HCT116 (cell line): ENCODE data around the gene MUC5B. TPM values are rescaled to one million over a fixed set of nuclear protein-coding genes. Genes with fewer than 3 reads are reported as not detected.

ENCODE experiments used
- ATAC-seq: fragments of 200-7000 bp; cut with Tn5 transposase; 2 replicates; pipeline ENCODE4 v1.9.1; 2020; ENCODE audit warnings: mild to moderate bottlenecking, moderate library complexity
- BruUV-seq: library from RNA; stranded (reverse); fragments of 400-500 nt; replicated peaks from 2 replicates; lab custom pipeline; 2021; lab: Mats Ljungman, UMichigan
- CTCF ChIA-PET: fragments of 300-600 bp; sonication (Branson Sonifier 250); formaldehyde crosslinking; loops from one replicate; lab custom pipeline; 2021; ENCODE audit warnings: antibody characterized with exemption; lab: Charles Lee
- POLR2A ChIA-PET: fragments of 300-600, 350-600 bp; sonication (Branson Sonifier 250); formaldehyde crosslinking; loops from one replicate; lab custom pipeline; 2021; ENCODE audit warnings: antibody characterized with exemption; lab: Charles Lee
- RAD21 ChIA-PET, 2 experiments: fragments of 300-600 bp; sonication (Branson Sonifier 250); formaldehyde crosslinking; loops; one replicate each; lab custom pipeline; 2023; ENCODE audit warnings: low total read pairs in 2 of 2; ENCODE audit not compliant: uncharacterized antibody in 2 of 2, unreplicated experiment in 2 of 2, low non-redundant PET in 1 of 2; lab: Charles Lee
- DNase-seq: peaks from one replicate; pipeline ENCODE4 v3.0.0-alpha.2; 2010; ENCODE audit warnings: low read depth, low spot score
- H2AFZ ChIP-seq: fragments of 200-600 bp; shearing (Covaris generic), sonication (generic); 2 replicates; pipeline ENCODE4 v1.6.1; 2017; ENCODE audit warnings: low read depth, mixed run types, mixed read lengths, antibody characterized with exemption, low read length; ENCODE audit not compliant: poor library complexity, severe bottlenecking
- H3K27ac ChIP-seq: 2 replicates; pipeline ENCODE4 v1.5.1; 2012; ENCODE audit warnings: low read depth, low read length
- H3K27me3 ChIP-seq: fragments of 200-600 bp; sonication (generic); 2 replicates; pipeline ENCODE4 v1.6.1; 2016; ENCODE audit warnings: mixed run types, low read length, mixed read lengths; ENCODE audit not compliant: insufficient read depth
- H3K36me3 ChIP-seq, 2 experiments: fragments of 200-500 bp in 1 of 2; fragments of 200-600 bp in 1 of 2; sonication (Bioruptor generic) in 1 of 2; sonication (generic) in 1 of 2; 2 replicates each; pipeline versions ENCODE4 v1.5.1 to v1.6.1; 2014 to 2016; ENCODE audit warnings: low read length in 2 of 2, inconsistent platforms in 1 of 2, mixed read lengths in 1 of 2, mixed run types in 1 of 2; ENCODE audit not compliant: insufficient read depth in 2 of 2, control insufficient read depth in 1 of 2
- H3K4me1 ChIP-seq, 2 experiments: fragments of 200-600 bp in 1 of 2; sonication (generic) in 1 of 2; 2 replicates each; pipeline versions ENCODE4 v1.5.1 to v1.6.1; 2012 to 2017; ENCODE audit warnings: low read length in 2 of 2, inconsistent platforms in 1 of 2, mild to moderate bottlenecking in 1 of 2, mixed read lengths in 1 of 2, mixed run types in 1 of 2, moderate library complexity in 1 of 2; ENCODE audit not compliant: insufficient read depth in 2 of 2, control insufficient read depth in 1 of 2
- H3K4me2 ChIP-seq: fragments of 200-600 bp; sonication (generic); 2 replicates; pipeline ENCODE4 v1.6.1; 2017; ENCODE audit warnings: mixed run types, low read length, mixed read lengths
- H3K4me3 ChIP-seq, 2 experiments: fragments of 200-600 bp in 1 of 2; sonication (generic) in 1 of 2; replicated peaks in 1 of 2; 2 replicates each; pipeline ENCODE4 v1.5.1; 2011 to 2016; ENCODE audit warnings: low read length in 2 of 2, control low read depth in 1 of 2, low read depth in 1 of 2, mild to moderate bottlenecking in 1 of 2, mixed read lengths in 1 of 2, mixed run types in 1 of 2
- H3K79me2 ChIP-seq: fragments of 200-600 bp; sonication (generic); 2 replicates; pipeline ENCODE4 v1.6.1; 2017; ENCODE audit warnings: mild to moderate bottlenecking, mixed run types, low read length, moderate library complexity, mixed read lengths; ENCODE audit not compliant: insufficient read depth
- H3K9ac ChIP-seq: fragments of 200-600 bp; sonication (generic); 2 replicates; pipeline ENCODE4 v1.6.1; 2016; ENCODE audit warnings: low read length, mixed read lengths
- H3K9me2 ChIP-seq: fragments of 200-600 bp; sonication (generic), shearing (Covaris generic); 2 replicates; pipeline ENCODE4 v1.6.1; 2017; ENCODE audit warnings: mixed run types, mild to moderate bottlenecking, moderate library complexity; ENCODE audit not compliant: insufficient read depth
- H3K9me3 ChIP-seq, 2 experiments: fragments of 200-500 bp in 1 of 2; fragments of 200-600 bp in 1 of 2; sonication (Bioruptor generic) in 1 of 2; sonication (generic) in 1 of 2; 2 replicates each; pipeline ENCODE4 v1.6.1; 2014 to 2017; ENCODE audit warnings: low read length in 2 of 2, mixed read lengths in 2 of 2, inconsistent platforms in 1 of 2, low read depth in 1 of 2, mild to moderate bottlenecking in 1 of 2, mixed run types in 1 of 2, moderate library complexity in 1 of 2; ENCODE audit not compliant: control insufficient read depth in 1 of 2, insufficient read depth in 1 of 2
- H4K20me1 ChIP-seq: fragments of 200-600 bp; sonication (generic), shearing (Covaris generic); 2 replicates; pipeline ENCODE4 v1.6.1; 2017; ENCODE audit warnings: mixed run types, mild to moderate bottlenecking, moderate library complexity; ENCODE audit not compliant: insufficient read depth
- CEBPB ChIP-seq: IDR thresholded peaks from 2 replicates; pipeline ENCODE4 v1.6.1; 2012; ENCODE audit warnings: low read depth
- CTCF ChIP-seq, 3 experiments: fragments of 200-600 bp in 1 of 3; sonication (generic) in 1 of 3; IDR thresholded peaks in 2 of 3; conservative IDR thresholded peaks in 1 of 3; 2 replicates each; pipeline ENCODE4 v1.5.1; 2012 to 2017; ENCODE audit warnings: low read depth in 2 of 3, low read length in 2 of 3, antibody characterized with exemption in 1 of 3, borderline replicate concordance in 1 of 3, control low read depth in 1 of 3, mild to moderate bottlenecking in 1 of 3, mixed read lengths in 1 of 3, mixed run types in 1 of 3, moderate library complexity in 1 of 3; ENCODE audit not compliant: insufficient read depth in 1 of 3
- POLR2A ChIP-seq: IDR thresholded peaks from 2 replicates; pipeline ENCODE4 v1.7.0; 2011; ENCODE audit warnings: borderline replicate concordance; ENCODE audit not compliant: insufficient read depth, insufficient read length; ENCODE audit errors: extremely low read depth
- POLR2AphosphoS5 ChIP-seq: IDR thresholded peaks from 2 replicates; pipeline ENCODE4 v1.6.1; 2011; ENCODE audit warnings: mild to moderate bottlenecking, low read depth, low read length, moderate library complexity
- TCF7L2 ChIP-seq: IDR thresholded peaks from 2 replicates; pipeline ENCODE4 v1.7.0; 2011; ENCODE audit warnings: borderline replicate concordance, inconsistent platforms; ENCODE audit not compliant: insufficient read depth, insufficient read length; ENCODE audit errors: extremely low read depth
- intact Hi-C: fragments of 100-400 bp; cut with micrococcal nuclease; formaldehyde crosslinking; loops from 2 replicates; pipeline ENCODE4 v1.10.0; 2022
- total RNA-seq: library from RNA; stranded (reverse); gene quantifications from one replicate; pipeline ENCODE4 v1.2.1, GENCODE V29; 2021; ENCODE audit not compliant: unreplicated experiment
- TF ChIP-seq, protein P1 (sequence below): IDR thresholded peaks from 2 replicates; pipeline ENCODE4 v1.6.1; 2011; ENCODE audit warnings: mild to moderate bottlenecking, low read length, moderate library complexity; ENCODE audit not compliant: insufficient replicate concordance; ENCODE audit errors: extremely low read depth

Gene MUC5B
- total RNA-seq, 1 experiment from 2014 or later: 1.5 TPM

DNA sequence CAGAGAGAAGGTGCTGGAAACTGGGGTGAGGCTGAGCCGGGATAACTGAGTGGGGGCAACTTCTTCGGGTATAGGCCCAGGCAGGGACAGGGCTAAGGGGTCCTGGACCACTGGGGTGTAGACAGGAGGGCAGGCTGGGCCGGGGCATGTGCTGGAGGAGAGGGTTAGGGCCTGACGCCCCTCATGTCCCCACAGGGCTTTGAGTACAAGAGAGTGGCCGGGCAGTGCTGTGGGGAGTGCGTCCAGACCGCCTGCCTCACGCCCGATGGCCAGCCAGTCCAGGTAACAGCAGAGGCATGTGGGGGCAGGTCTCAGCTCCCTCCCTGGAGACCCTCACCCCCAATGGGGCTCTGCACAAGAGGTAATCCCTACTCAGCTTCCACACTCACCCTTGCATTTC is 36.7 kb downstream of the MUC5B start (continued):
- no peak for TF ChIP-seq CTCF (IDR thresholded peaks at IDR 0.05 in 2 of 3, conservative IDR thresholded peaks at IDR 0.05 in 1 of 3; ENCODE audit: borderline replicate concordance in 1 of 3, insufficient read depth in 1 of 3, low read depth in 2 of 3, low read length in 2 of 3)

DNA sequence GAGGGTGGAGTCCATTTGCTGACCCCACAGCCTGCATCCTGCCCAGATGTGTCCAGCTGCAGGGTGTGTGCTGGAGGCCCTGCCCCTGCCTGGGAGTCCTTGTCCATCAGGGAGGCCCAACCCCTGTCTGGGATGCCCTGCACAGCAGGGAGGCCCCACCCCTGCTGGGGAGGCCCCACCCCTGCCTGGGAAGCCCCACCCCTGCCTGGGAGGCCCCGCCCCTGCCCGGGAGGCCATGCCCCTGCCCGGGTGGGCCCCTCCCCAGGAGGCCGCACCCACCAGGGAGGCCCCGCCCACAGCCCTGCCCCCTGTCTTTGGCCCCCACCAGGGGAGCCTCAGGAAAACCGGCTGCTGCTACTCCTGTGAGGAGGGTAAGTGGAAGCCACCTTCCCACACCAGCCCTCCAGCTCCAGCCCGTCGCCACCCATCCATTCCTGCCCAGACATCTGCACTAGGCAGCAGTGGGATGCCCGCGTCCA is 37.2 kb downstream of the MUC5B start:
- Histone ChIP-seq H2AFZ (no peak overlapping the region), H3K27me3 (no peaks in the 10 kb centered on the region), H3K9me3 (no peaks in the 10 kb centered on the region), H3K4me2 (peak overlapping the region; percentile 32; the same call in 1 of the 2 replicates), H3K79me2 (no peaks in the 10 kb centered on the region), H4K20me1 (no peaks in the 10 kb centered on the region), H3K4me3 (no peak overlapping the region), H3K4me1 (peaks cover 13 to 32% of the 10 kb centered on the region in 2 experiments; a peak in 3 of 4 replicates), H3K9me2 (no peaks in the 10 kb centered on the region), H3K27ac (peak overlapping the region; percentile 24; the same call in 1 of the 2 replicates), H3K36me3 (no peaks in the 10 kb centered on the region), H3K9ac (no peak overlapping the region)
- ATAC-seq: peak; percentile 79
- BruUV-seq: no TSS peak
- TF ChIP-seq POLR2A (no peak), POLR2AphosphoS5 (no peak), CEBPB (no peak)
- POLR2A ChIA-PET: no interaction called here
- CTCF ChIA-PET: no interaction called here
- intact Hi-C loops: loop anchor here (5.0 kb wide), 1 partner anchor 47 kb away; the partner anchor contains the start of gene TOLLIP
- DNase-seq: peak; percentile 42
- RAD21 ChIA-PET: no interaction called here

DNA sequence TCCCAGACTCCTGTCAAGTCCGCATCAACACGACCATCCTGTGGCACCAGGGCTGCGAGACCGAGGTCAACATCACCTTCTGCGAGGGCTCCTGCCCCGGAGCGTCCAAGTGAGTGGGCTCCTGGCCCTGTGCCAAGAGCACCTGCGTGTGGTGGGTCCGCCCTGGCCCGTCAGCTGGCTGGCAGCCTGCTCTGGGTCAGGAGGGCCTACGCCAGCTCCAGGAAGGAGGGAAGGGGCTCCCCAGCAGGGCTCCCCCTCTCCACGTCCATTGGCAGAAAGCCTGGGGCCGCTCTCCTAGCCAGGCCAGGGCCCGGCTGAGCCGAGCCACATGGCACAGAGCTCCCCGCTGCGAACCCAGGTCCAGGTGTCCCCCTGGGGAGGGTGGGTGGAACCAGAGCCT is 37.8 kb downstream of the MUC5B start:
- intact Hi-C loops: loop anchor here (5.0 kb wide), 1 partner anchor 47 kb away; the partner anchor contains the start of gene TOLLIP

More for the DNA sequence above, 37.8 kb downstream of the MUC5B start:
- CTCF ChIA-PET: no interaction called here
- POLR2A ChIA-PET: no interaction called here
- H3K27me3 ChIP-seq: no peaks in the 10 kb centered on the region
- peaks cover 13 to 32% of the 10 kb centered on the region in 2 experiments; a peak in 3 of 4 replicates for H3K4me1 ChIP-seq
- TF ChIP-seq, protein P1, sequence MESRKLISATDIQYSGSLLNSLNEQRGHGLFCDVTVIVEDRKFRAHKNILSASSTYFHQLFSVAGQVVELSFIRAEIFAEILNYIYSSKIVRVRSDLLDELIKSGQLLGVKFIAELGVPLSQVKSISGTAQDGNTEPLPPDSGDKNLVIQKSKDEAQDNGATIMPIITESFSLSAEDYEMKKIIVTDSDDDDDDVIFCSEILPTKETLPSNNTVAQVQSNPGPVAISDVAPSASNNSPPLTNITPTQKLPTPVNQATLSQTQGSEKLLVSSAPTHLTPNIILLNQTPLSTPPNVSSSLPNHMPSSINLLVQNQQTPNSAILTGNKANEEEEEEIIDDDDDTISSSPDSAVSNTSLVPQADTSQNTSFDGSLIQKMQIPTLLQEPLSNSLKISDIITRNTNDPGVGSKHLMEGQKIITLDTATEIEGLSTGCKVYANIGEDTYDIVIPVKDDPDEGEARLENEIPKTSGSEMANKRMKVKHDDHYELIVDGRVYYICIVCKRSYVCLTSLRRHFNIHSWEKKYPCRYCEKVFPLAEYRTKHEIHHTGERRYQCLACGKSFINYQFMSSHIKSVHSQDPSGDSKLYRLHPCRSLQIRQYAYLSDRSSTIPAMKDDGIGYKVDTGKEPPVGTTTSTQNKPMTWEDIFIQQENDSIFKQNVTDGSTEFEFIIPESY: no peak
- TF ChIP-seq TCF7L2: no peak
- H3K27ac ChIP-seq: peak overlapping the region; percentile 24; the same call in 1 of the 2 replicates
- no peaks in the 10 kb centered on the region for H3K79me2 ChIP-seq
- DNase-seq: no peak
- no peak overlapping the region for H3K4me3 ChIP-seq
- no peaks in the 10 kb centered on the region for H3K36me3 ChIP-seq
- ATAC-seq: no peak
- H2AFZ ChIP-seq: no peak overlapping the region
- no peak overlapping the region for H3K9ac ChIP-seq
- no peaks in the 10 kb centered on the region for H4K20me1 ChIP-seq
- RAD21 ChIA-PET: no interaction called here
- H3K9me3 ChIP-seq: no peaks in the 10 kb centered on the region; a peak in 1 of 4 replicates
- no peaks in the 10 kb centered on the region for H3K9me2 ChIP-seq
- BruUV-seq: no TSS peak
- H3K4me2 ChIP-seq: peak overlapping the region; percentile 32; the same call in 1 of the 2 replicates
